Epidermal melanocyte (primary cell): ENCODE measurements around the gene PLCB1.

Experiments used
- DNase-seq: peaks from one replicate; pipeline ENCODE4 v3.0.0; 2011; ENCODE audit warnings: low spot score; ENCODE audit not compliant: insufficient read length

Gene PLCB1

GRCh38 chr20:8534368-8535160, 402.5 kb downstream of the PLCB1 start:
- DNase-seq = no peak

GRCh38 chr20:8535403-8536261, 403.6 kb downstream of the PLCB1 start:
- DNase-seq = no peak

GRCh38 chr20:8536262-8536618, 404.2 kb downstream of the PLCB1 start:
- no peak for DNase-seq

GRCh38 chr20:8540466-8540865, 408.4 kb downstream of the PLCB1 start:
- no peak for DNase-seq

GRCh38 chr20:8542110-8542486, 410.0 kb downstream of the PLCB1 start:
- no peak for DNase-seq

- DNase-seq = no peak
Observed at GRCh38 chr20:8545212-8545611, 413.1 kb downstream of the PLCB1 start.

- DNase-seq = no peak
Observed at GRCh38 chr20:8547035-8547650, 415.1 kb downstream of the PLCB1 start.

GRCh38 chr20:8547968-8548588, 416.0 kb downstream of the PLCB1 start:
- no peak for DNase-seq

GRCh38 chr20:8549192-8549591, 417.1 kb downstream of the PLCB1 start:
- no peak for DNase-seq

- no peak for DNase-seq
Observed at GRCh38 chr20:8557711-8558110, 425.6 kb downstream of the PLCB1 start.

- DNase-seq = no peak
Observed at GRCh38 chr20:8562356-8562755, 430.3 kb downstream of the PLCB1 start.

GRCh38 chr20:8568075-8568474, 436.0 kb downstream of the PLCB1 start:
- no peak for DNase-seq

- DNase-seq = no peak
Observed at GRCh38 chr20:8569766-8570165, 437.7 kb downstream of the PLCB1 start.

GRCh38 chr20:8571611-8572010, 439.5 kb downstream of the PLCB1 start:
- no peak for DNase-seq

GRCh38 chr20:8573686-8574085, 441.6 kb downstream of the PLCB1 start:
- DNase-seq = no peak

- DNase-seq = no peak
Observed at GRCh38 chr20:8575114-8575513, 443.0 kb downstream of the PLCB1 start.

- DNase-seq = no peak
Observed at GRCh38 chr20:8578161-8578865, 446.2 kb downstream of the PLCB1 start.

- no peak for DNase-seq
Observed at GRCh38 chr20:8579035-8579434, 447.0 kb downstream of the PLCB1 start.

GRCh38 chr20:8581446-8582183, 449.5 kb downstream of the PLCB1 start:
- DNase-seq = no peak

- no peak for DNase-seq
Observed at GRCh38 chr20:8583012-8583565, 451.0 kb downstream of the PLCB1 start.
